Measurements from ENCODE around the gene TMPRSS4. TPM values are rescaled to one million over a fixed set of nuclear protein-coding genes. Genes with fewer than 3 reads are reported as not detected.

TMPRSS4 gene
- total RNA-seq, 1 experiment from 2014 or later: not detected

DNA sequence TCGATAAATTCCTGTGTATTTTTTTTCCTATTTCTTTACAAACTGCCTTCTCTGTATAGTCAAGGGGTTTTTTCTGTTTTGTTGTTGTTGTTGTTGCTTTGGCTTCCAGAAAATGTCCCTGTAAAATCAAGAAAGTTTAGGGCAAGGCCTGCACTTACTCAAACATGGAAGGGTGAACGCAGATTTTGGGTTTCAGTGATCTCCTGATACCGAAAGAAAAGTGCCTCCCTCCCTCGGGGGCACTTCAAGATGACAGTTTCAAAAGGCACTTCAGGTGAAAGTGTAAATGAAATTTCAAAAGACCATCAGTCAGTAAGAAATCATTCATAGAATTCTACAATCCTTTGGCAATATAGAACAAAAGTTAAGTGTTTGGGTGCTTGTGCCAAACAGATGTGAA lies 43.4 kb upstream of the TMPRSS4 start:
- POLR2A ChIA-PET (ENCODE audit: low non-redundant PET): no interaction called here
- CTCF ChIA-PET: no interaction called here
- intact Hi-C loops (cut with micrococcal nuclease; ENCODE audit: unreplicated experiment): no loop called here

DNA sequence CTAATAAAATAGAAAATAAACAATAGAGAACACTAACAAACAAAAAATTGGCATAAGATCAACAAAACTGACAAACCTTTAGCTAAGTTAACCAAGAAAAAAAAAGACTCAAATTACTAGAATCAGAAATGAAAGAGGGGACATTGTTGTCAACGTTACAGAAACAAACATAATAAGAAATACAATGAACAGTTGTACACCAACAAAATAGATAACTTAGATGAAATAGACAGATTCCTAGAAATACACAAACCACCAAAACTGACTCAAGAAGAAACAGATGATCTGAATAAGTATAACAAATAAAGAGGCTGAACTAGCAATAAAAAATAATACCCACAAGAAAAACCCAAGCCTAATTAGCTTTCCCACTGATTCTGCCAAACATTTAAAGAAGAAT lies 34.7 kb upstream of the TMPRSS4 start:
- POLR2A ChIA-PET (ENCODE audit: low non-redundant PET): no interaction called here
- BruUV-seq (replicated peaks): no TSS peak
- TF ChIP-seq EZH2 (IDR thresholded peaks at IDR 0.05; ENCODE audit: borderline replicate concordance, low read depth, low read length, poor library complexity, severe bottlenecking) (no peak), CTCF (conservative IDR thresholded peaks at IDR 0.05; ENCODE audit: low read depth, low read length) (no peak)
- DNase-seq (ENCODE audit: low spot score): no peak
- CTCF ChIA-PET: no interaction called here
- no peaks in the 10 kb centered on the region for H3K9me3 ChIP-seq (ENCODE audit: low read depth, low read length, poor library complexity, severe bottlenecking)
- intact Hi-C loops (cut with micrococcal nuclease; ENCODE audit: unreplicated experiment): no loop called here
- no peak overlapping the region for H3K4me3 ChIP-seq (ENCODE audit: low read depth, low read length, poor library complexity, severe bottlenecking)
- H3K4me1 ChIP-seq (ENCODE audit: insufficient read depth, low read length, poor library complexity, severe bottlenecking): no peaks in the 10 kb centered on the region
- peaks cover 47% of the 10 kb centered on the region for H3K27me3 ChIP-seq (replicated peaks; ENCODE audit: insufficient read depth, low read depth, low read length, poor library complexity)
- H3K27ac ChIP-seq (ENCODE audit: low read depth, low read length, poor library complexity, severe bottlenecking): no peak overlapping the region
- no peaks in the 10 kb centered on the region for H3K36me3 ChIP-seq (ENCODE audit: insufficient read depth, low read length, poor library complexity, severe bottlenecking)

More for the DNA sequence above, 43.4 kb upstream of the TMPRSS4 start:
- Histone ChIP-seq H3K27ac (ENCODE audit: low read depth, low read length, poor library complexity, severe bottlenecking) (no peak overlapping the region), H3K9me3 (ENCODE audit: low read depth, low read length, poor library complexity, severe bottlenecking) (no peaks in the 10 kb centered on the region), H3K4me1 (ENCODE audit: insufficient read depth, low read length, poor library complexity, severe bottlenecking) (no peaks in the 10 kb centered on the region), H3K4me3 (ENCODE audit: low read depth, low read length, poor library complexity, severe bottlenecking) (no peak overlapping the region), H3K27me3 (replicated peaks; ENCODE audit: insufficient read depth, low read depth, low read length, poor library complexity) (no peaks in the 10 kb centered on the region), H3K36me3 (ENCODE audit: insufficient read depth, low read length, poor library complexity, severe bottlenecking) (no peaks in the 10 kb centered on the region)
- TF ChIP-seq CTCF (conservative IDR thresholded peaks at IDR 0.05; ENCODE audit: low read depth, low read length): no peak
- TF ChIP-seq EZH2 (IDR thresholded peaks at IDR 0.05; ENCODE audit: borderline replicate concordance, low read depth, low read length, poor library complexity, severe bottlenecking): no peak
- DNase-seq (ENCODE audit: low spot score): no peak
- no TSS peak for BruUV-seq (replicated peaks)

GRCh38 chr11:118042796-118043195 lies 34.1 kb upstream of the TMPRSS4 start:
- Histone ChIP-seq H3K27me3 (replicated peaks; ENCODE audit: insufficient read depth, low read depth, low read length, poor library complexity) (peaks cover 54% of the 10 kb centered on the region), H3K36me3 (ENCODE audit: insufficient read depth, low read length, poor library complexity, severe bottlenecking) (no peaks in the 10 kb centered on the region), H3K4me3 (ENCODE audit: low read depth, low read length, poor library complexity, severe bottlenecking) (no peak overlapping the region), H3K4me1 (ENCODE audit: insufficient read depth, low read length, poor library complexity, severe bottlenecking) (no peaks in the 10 kb centered on the region), H3K9me3 (ENCODE audit: low read depth, low read length, poor library complexity, severe bottlenecking) (no peaks in the 10 kb centered on the region), H3K27ac (ENCODE audit: low read depth, low read length, poor library complexity, severe bottlenecking) (no peak overlapping the region)
- DNase-seq (ENCODE audit: low spot score): no peak
- ChIA-PET POLR2A (ENCODE audit: low non-redundant PET) (no interaction called here), CTCF (no interaction called here)
- intact Hi-C loops (cut with micrococcal nuclease; ENCODE audit: unreplicated experiment): no loop called here
- TF ChIP-seq CTCF (conservative IDR thresholded peaks at IDR 0.05; ENCODE audit: low read depth, low read length): no peak
- TF ChIP-seq EZH2 (IDR thresholded peaks at IDR 0.05; ENCODE audit: borderline replicate concordance, low read depth, low read length, poor library complexity, severe bottlenecking): no peak
- BruUV-seq (replicated peaks): no TSS peak
